Left lung (tissue), 10 donors: ENCODE results near the gene YAF2. TPM values are rescaled to one million over a fixed set of nuclear protein-coding genes. Genes with fewer than 3 reads are reported as not detected.

Experiments
- ATAC-seq: fragments of 200-7000 bp; cut with Tn5 transposase; one replicate; pipeline ENCODE4 v1.9.1; 2020; ENCODE audit warnings: moderate library complexity
- DNase-seq, 4 donors: peaks; one replicate each; pipeline ENCODE4 v3.0.0-alpha.2; 2013 to 2020
- H3K27ac ChIP-seq, 2 donors: fragments of 200-600 bp; sonication (generic) in 1 of 2; one replicate each; pipeline versions ENCODE4 v1.5.0 to v1.8.0; 2020 to 2021
- H3K27me3 ChIP-seq, 2 donors: fragments of 200-600 bp; sonication (generic) in 1 of 2; one replicate each; pipeline versions ENCODE4 v1.5.0 to v1.8.0; 2020 to 2021
- H3K36me3 ChIP-seq, 2 donors: fragments of 200-600 bp; sonication (generic) in 1 of 2; one replicate each; pipeline versions ENCODE4 v1.5.0 to v1.8.0; 2020 to 2021
- H3K4me1 ChIP-seq, 2 donors: fragments of 200-600 bp; one replicate each; pipeline ENCODE4 v1.8.0; 2021
- H3K4me3 ChIP-seq, 2 donors: fragments of 200-600 bp; sonication (generic) in 1 of 2; one replicate each; pipeline versions ENCODE4 v1.5.0 to v1.8.0; 2020 to 2021; ENCODE audit warnings: mild to moderate bottlenecking in 1 of 2
- H3K9me3 ChIP-seq, 2 donors: fragments of 200-600 bp; sonication (generic) in 1 of 2; one replicate each; pipeline versions ENCODE4 v1.5.0 to v1.8.0; 2020 to 2021
- intact Hi-C, 2 donors: fragments of 100-400 bp; cut with DNase I; formaldehyde crosslinking; loops; one replicate each; pipeline versions ENCODE4 v1.11.2 to v1.14.2; 2022
- polyA plus RNA-seq, 6 donors: library from polyadenylated mRNA; unstranded; fragments of 120-200 nt; gene quantifications; one replicate each; pipeline ENCODE4 v1.2.1, GENCODE V29; 2013; ENCODE audit not compliant: insufficient read length in 6 of 6
- total RNA-seq, 2 donors: library from RNA; stranded (reverse); fragmentation: NEBNext Ultra II Directional; extraction: Animal tissue kit (Norgen Biotek cat#: 25700); gene quantifications; one replicate each; pipeline ENCODE4 v1.2.1, GENCODE V29; 2021
- TF ChIP-seq, protein P1 (sequence below), 2 donors: fragments of 200-600 bp; sonication (generic) in 1 of 2; IDR thresholded peaks; one replicate each; pipeline versions ENCODE4 v1.5.0 to v1.8.0; 2021; ENCODE audit warnings: antibody characterized with exemption in 2 of 2
- donor health status: DM: no; HTN: yes; CAD: no.
- donor health status: DM: no; HTN: no; CAD: no.

YAF2 gene
- total and polyA plus RNA-seq, 8 donors = 18.7 to 33.4 (median 21.9) TPM

DNA sequence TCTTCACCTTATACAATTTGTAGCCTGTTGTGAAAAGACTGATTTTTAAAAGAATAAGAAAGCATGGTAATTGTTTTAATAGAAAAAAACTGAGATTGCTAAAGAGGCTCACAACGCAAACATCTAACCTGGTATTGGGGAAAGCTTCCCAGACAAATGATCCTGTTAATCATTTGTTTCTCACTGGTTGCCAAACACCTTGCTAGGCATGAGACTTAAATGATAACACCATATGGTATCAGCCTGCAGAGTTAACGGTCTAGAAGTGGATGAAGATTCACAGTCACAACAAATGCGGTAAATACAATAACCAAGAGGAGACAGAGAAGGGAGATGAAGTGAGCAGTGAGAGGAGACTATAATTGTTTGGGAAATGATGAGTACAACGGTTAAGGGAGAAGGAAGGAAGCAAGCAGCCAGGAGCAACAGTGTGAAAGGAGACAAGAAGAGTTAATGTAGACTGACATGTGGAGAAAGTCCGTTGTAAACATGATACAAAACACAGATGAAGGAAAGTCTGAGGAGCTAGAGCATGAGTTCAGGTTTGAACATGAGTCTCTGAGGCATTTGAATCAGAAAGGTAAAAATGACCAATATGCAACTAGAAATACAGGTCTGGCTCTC, 113.2 kb downstream of the YAF2 start:
- TF ChIP-seq, protein P1, sequence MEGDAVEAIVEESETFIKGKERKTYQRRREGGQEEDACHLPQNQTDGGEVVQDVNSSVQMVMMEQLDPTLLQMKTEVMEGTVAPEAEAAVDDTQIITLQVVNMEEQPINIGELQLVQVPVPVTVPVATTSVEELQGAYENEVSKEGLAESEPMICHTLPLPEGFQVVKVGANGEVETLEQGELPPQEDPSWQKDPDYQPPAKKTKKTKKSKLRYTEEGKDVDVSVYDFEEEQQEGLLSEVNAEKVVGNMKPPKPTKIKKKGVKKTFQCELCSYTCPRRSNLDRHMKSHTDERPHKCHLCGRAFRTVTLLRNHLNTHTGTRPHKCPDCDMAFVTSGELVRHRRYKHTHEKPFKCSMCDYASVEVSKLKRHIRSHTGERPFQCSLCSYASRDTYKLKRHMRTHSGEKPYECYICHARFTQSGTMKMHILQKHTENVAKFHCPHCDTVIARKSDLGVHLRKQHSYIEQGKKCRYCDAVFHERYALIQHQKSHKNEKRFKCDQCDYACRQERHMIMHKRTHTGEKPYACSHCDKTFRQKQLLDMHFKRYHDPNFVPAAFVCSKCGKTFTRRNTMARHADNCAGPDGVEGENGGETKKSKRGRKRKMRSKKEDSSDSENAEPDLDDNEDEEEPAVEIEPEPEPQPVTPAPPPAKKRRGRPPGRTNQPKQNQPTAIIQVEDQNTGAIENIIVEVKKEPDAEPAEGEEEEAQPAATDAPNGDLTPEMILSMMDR (IDR thresholded peaks at IDR 0.05) = no peak
- Histone ChIP-seq H3K4me1 (peaks cover 0 to 10% of the 10 kb centered on the region in 2 donors), H3K27ac (no peak overlapping the region), H3K27me3 (no peaks in the 10 kb centered on the region), H3K4me3 (no peak overlapping the region), H3K9me3 (no peaks in the 10 kb centered on the region), H3K36me3 (no peaks in the 10 kb centered on the region)
- intact Hi-C loops = no loop called here
- no peak for ATAC-seq
- DNase-seq = no peak

DNA sequence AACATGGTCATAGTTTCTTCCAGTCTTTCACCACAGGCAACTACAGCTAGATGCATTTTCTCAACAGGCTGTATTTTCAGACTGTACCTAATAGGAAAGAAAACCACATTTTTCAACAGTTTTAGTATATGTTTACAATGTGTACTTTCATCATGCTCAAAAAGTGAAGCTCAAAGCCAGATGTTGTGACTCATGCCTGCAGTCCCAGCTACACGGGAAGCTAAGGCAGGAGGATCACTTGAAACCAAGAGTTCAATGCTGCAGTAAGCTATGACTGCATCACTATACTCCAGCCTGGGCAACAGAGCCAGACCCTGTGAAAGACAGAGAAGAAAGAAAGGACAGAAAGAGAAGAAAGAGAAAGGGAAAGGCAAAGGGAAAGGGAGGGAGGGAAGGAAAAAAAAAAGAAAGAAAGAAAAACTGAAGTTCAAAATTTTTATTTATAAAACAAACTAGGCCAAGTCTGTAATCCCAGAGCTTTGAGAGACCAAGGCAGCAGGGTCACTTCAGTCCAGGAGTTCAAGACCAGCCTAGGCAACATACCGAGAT, 118.9 kb downstream of the YAF2 start:
- H3K4me1 ChIP-seq = no peaks in the 10 kb centered on the region
- H3K36me3 ChIP-seq = peaks cover 0 to 12% of the 10 kb centered on the region in 2 donors
- H3K27me3 ChIP-seq = no peaks in the 10 kb centered on the region
- H3K9me3 ChIP-seq = peaks cover 0 to 2% of the 10 kb centered on the region in 2 donors
- no peak for ATAC-seq
- H3K4me3 ChIP-seq = no peak overlapping the region
- DNase-seq = no peak
- intact Hi-C loops = no loop called here
- H3K27ac ChIP-seq = no peak overlapping the region
- TF ChIP-seq, protein P1 (IDR thresholded peaks at IDR 0.05) = no peak

DNA sequence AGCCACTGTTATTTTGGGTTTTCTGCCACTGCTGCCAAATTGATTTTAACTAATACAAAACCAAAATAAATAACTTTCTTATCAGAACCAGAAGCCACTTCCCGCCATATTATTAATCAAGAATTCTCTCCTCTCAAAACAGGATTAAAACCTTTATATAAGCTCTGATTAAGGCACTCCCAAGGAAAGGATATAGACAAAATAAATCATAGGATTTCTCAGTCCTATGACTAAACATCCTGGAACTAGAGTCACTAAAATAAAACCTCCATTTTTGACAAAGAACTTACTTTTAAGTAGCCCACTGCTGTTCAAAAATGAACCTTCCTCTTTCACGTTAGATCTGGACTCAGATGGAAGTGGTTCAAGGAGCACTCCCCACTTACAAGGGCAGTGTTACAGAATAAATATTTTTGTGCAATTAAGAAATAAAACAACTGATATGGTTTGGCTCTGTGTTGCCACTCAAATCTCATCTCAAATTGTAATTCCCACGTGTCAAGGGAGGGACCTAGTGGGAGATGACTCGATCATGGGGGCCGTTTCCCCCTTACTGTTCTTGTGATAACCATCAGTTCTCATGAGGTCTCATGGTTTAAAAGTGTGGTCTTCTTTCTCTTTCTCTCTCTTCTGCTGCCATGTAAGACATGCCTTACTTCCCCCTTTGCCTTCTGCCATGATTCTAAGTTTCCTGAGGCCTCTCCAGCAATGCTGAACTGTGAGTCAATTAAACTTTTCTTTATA, 119.7 kb downstream of the YAF2 start:
- DNase-seq (no peak), ATAC-seq (no peak)
- peaks cover 0 to 12% of the 10 kb centered on the region in 2 donors for H3K36me3 ChIP-seq
- no peak overlapping the region for H3K4me3 ChIP-seq
- no peaks in the 10 kb centered on the region for H3K4me1 ChIP-seq
- no peak overlapping the region for H3K27ac ChIP-seq
- TF ChIP-seq, protein P1 (IDR thresholded peaks at IDR 0.05) = no peak
- peaks cover 0 to 2% of the 10 kb centered on the region in 2 donors for H3K9me3 ChIP-seq
- no peaks in the 10 kb centered on the region for H3K27me3 ChIP-seq
- intact Hi-C loops = no loop called here

DNA sequence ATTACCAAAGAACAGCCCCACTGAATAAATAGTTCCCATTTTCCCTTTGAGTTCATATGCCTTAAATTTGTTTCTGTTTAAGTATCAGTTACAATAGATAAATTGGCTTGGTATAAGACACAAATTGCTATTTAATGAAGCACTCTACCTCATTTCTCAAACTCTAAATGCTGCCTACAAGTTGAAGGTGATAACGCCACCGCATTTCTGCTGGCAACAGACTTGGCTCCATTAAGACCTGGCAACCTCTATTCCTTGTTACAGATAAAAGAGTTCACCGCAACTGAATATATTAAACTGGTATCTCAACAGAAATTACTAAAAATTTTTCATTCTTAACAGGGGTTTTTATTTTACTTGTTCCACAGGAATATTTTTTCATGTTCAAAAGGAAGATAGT, 129.0 kb downstream of the YAF2 start:
- peaks cover 0 to 21% of the 10 kb centered on the region in 2 donors for H3K36me3 ChIP-seq
- intact Hi-C loops = no loop called here

More for the DNA sequence above, 129.0 kb downstream of the YAF2 start:
- H3K4me3 ChIP-seq = no peak overlapping the region
- no peaks in the 10 kb centered on the region for H3K4me1 ChIP-seq
- no peaks in the 10 kb centered on the region for H3K27me3 ChIP-seq
- ATAC-seq (no peak), DNase-seq (no peak)
- peaks cover 0 to 5% of the 10 kb centered on the region in 2 donors for H3K9me3 ChIP-seq
- TF ChIP-seq, protein P1 (IDR thresholded peaks at IDR 0.05) = no peak
- no peak overlapping the region for H3K27ac ChIP-seq

Other genes with a start within 250 kb of the YAF2 start
- gene GXYLT1, start 93.4 kb downstream of the YAF2 start, total RNA-seq = 10 to 100 TPM; 14.5 to 15.0 TPM
- gene GXYLT1, start 93.4 kb downstream of the YAF2 start, polyA plus RNA-seq = 10 to 100 TPM; 20.7 to 23.9 (median 21.0) TPM
- gene ZCRB1, start 87.8 kb upstream of the YAF2 start, total RNA-seq = 10 to 100 TPM; 34.8 to 38.2 TPM
- gene ZCRB1, start 87.8 kb upstream of the YAF2 start, polyA plus RNA-seq = 10 to 100 TPM; 77.8 to 87.6 (median 82.0) TPM
- gene PPHLN1, start 87.9 kb upstream of the YAF2 start, total RNA-seq = 10 to 100 TPM; 42.2 to 44.3 TPM
- gene PPHLN1, start 87.9 kb upstream of the YAF2 start, polyA plus RNA-seq = 10 to 100 TPM; 61.4 to 75.2 (median 66.7) TPM